ENCODE measurements around the gene TLE3.

DNA sequence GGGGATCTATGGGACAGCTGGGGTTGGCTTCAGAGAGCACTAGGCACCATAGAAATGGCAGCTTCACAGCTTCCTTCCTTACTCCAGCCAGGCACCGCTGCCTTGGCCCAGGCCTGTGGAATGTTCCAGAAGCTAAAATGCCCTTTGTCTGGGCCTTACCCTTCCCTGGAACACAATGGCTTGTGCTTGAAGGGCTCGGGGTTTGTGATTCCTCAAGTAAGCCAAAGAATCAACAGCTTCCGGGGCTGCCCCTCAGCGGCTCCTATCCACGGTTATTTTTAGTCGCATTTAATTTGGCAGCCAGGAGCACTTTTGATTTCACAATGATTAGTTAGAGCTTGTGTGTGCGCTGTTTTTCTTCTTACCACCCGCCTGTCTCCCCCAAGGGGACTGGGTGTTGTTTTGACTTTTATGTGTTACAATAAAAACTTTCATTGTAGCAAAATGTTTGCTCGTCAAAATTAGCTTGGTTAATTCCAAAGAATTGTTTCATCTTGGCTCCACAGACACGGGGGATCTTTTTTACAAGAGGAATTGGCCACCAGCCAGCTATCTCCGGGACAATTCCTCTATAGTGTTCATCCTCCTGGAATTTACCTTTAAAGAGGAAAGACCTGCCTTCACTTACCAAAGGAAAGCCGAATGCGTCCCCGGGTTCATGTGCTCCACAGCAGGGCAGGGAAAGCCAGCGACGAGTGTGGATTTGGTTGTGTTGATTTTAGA is 73.8 kb downstream of the TLE3 start:
- TF ChIP-seq CTCF (IDR thresholded peaks at IDR 0.05 in 4 of 5, conservative IDR thresholded peaks at IDR 0.05 in 1 of 5) (no peak), POLR2A (IDR thresholded peaks at IDR 0.05) (no peak)

Data from gastrocnemius medialis (tissue), 4 donors.